22Rv1 (cell line): ENCODE data around the gene A3GALT2.

Experiments
- CTCF ChIP-seq: fragments of 450-650 bp; IDR thresholded peaks from 2 replicates; pipeline ENCODE4 v1.5.1; 2017; ENCODE audit warnings: mild to moderate bottlenecking
- ZFX ChIP-seq: fragments of 450-650 bp; IDR thresholded peaks from 2 replicates; pipeline ENCODE4 v1.6.1; 2017; ENCODE audit warnings: antibody characterized with exemption, borderline replicate concordance

DNA sequence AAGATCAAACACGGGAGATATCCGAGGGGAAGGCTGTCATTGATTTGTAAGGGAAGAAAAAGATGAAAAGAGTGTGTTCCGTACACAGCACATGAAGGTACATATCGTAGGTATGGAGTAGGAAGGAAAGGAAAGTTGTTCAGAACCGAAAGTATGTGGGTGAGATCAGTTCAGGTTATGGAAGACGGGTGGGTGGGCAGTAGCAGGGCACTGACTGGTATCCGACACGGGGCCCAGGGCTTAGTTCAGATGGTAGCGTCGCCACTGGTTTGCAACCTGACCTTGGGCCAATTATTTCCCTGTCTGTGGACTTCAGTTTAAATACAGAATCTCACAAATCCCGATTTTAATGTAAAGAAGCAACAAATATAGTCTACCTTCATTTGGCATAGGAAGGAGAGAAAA, 27.8 kb upstream of the A3GALT2 start:
- TF ChIP-seq CTCF = no peak
- TF ChIP-seq ZFX = no peak
